Upper lobe of left lung (tissue), 6 donors: ENCODE measurements around the gene WEE1. TPM values are rescaled to one million over a fixed set of nuclear protein-coding genes. Genes with fewer than 3 reads are reported as not detected.

ENCODE experiments used
- ATAC-seq, 2 donors: fragments of 200-7000 bp; cut with Tn5 transposase; one replicate each; pipeline ENCODE4 v1.9.1; 2022; ENCODE audit warnings: mild to moderate bottlenecking in 2 of 2, moderate library complexity in 2 of 2; ENCODE audit not compliant: low FRiP score in 2 of 2
- DNase-seq, 2 donors: peaks; one replicate each; pipeline ENCODE4 v3.0.0-alpha.2; 2019 to 2020
- H3K27ac ChIP-seq, 4 donors: fragments of 200-600 bp; sonication (generic); one replicate each; pipeline ENCODE4 v1.5.1; 2016 to 2019
- H3K27me3 ChIP-seq, 4 donors: fragments of 200-600 bp; sonication (generic); one replicate each; pipeline ENCODE4 v1.5.1; 2017 to 2019
- H3K36me3 ChIP-seq, 4 donors: fragments of 200-600 bp; sonication (generic); one replicate each; pipeline ENCODE4 v1.5.1; 2016 to 2019
- H3K4me1 ChIP-seq, 4 donors: fragments of 200-600 bp; sonication (generic); one replicate each; pipeline ENCODE4 v1.5.1; 2018 to 2019
- H3K4me3 ChIP-seq, 4 donors: fragments of 200-600 bp; sonication (generic); one replicate each; pipeline ENCODE4 v1.5.1; 2017 to 2019; ENCODE audit warnings: mild to moderate bottlenecking in 2 of 4, moderate library complexity in 1 of 4
- H3K9me3 ChIP-seq, 4 donors: fragments of 200-600 bp; sonication (generic); one replicate each; pipeline ENCODE4 v1.5.1; 2018 to 2019
- CTCF ChIP-seq, 6 experiments: fragments of 450-650 bp in 4 of 6; fragments of 200-600 bp in 2 of 6; sonication (generic) in 2 of 6; IDR thresholded peaks; one replicate each; pipeline ENCODE4 v1.5.1; 2016 to 2019; ENCODE audit warnings: antibody characterized with exemption in 6 of 6
- EP300 ChIP-seq, 4 donors: sonication (generic); formaldehyde crosslinking; IDR thresholded peaks; one replicate each; pipeline ENCODE4 v1.5.1; 2017; ENCODE audit warnings: antibody characterized with exemption in 4 of 4, control low read depth in 2 of 4
- POLR2A ChIP-seq, 4 donors: fragments of 450-650 bp; IDR thresholded peaks; one replicate each; pipeline ENCODE4 v1.5.1; 2016 to 2017; ENCODE audit warnings: antibody characterized with exemption in 4 of 4, mild to moderate bottlenecking in 2 of 4
- POLR2AphosphoS5 ChIP-seq, 2 donors: sonication (generic); formaldehyde crosslinking; IDR thresholded peaks; one replicate each; pipeline ENCODE4 v1.5.1; 2017; ENCODE audit warnings: antibody characterized with exemption in 2 of 2
- WGBS, 2 donors: methylation state at CpG; one replicate each; pipeline ENCODE4 v1.1.5; 2017 to 2018; 5-methylcytosine and 5-hydroxymethylcytosine counted together
- total RNA-seq, 6 donors: library from RNA; depleted of rRNA in 4 of 6; stranded (reverse); fragments of >200 nt in 4 of 6; gene quantifications; one replicate each; pipeline versions ENCODE4 v1.1.0 to v1.2.1, GENCODE V29; 2016 to 2021
- donor health status: DM: no; HTN: no; CAD: no; lungs with moderate emphysema.
- donor health status: DM: no; HTN: yes; CAD: no; lungs with severe emphysema.

WEE1 gene
- total RNA-seq, 6 donors from 2014 or later, result 9.2 to 47.1 (median 13.4) TPM

- H3K27me3 ChIP-seq, result no peaks in the 10 kb centered on the region
- no peaks in the 10 kb centered on the region for H3K9me3 ChIP-seq
- no peak overlapping the region for H3K4me3 ChIP-seq
- H3K4me1 ChIP-seq, result peaks cover 16 to 41% (median 33%) of the 10 kb centered on the region in 4 donors
- 63 to 70% methylated on average over 8 of the region's 8 CpGs for WGBS, 2 donors
- TF ChIP-seq POLR2A (IDR thresholded peaks at IDR 0.05) (no peak), EP300 (IDR thresholded peaks at IDR 0.05) (no peak), CTCF (IDR thresholded peaks at IDR 0.05) (no peak), POLR2AphosphoS5 (IDR thresholded peaks at IDR 0.05) (no peak)
- H3K36me3 ChIP-seq, result no peaks in the 10 kb centered on the region
- ATAC-seq (no peak), DNase-seq (no peak)
- peak overlapping the region; percentile 77 to 87 (median 85) for H3K27ac ChIP-seq
These were observed 5.2 kb upstream of the WEE1 start for GRCh38 chr11:9568161-9568853.

GRCh38 chr11:9568854-9569587, 4.4 kb upstream of the WEE1 start:
- Histone ChIP-seq H3K9me3 (no peaks in the 10 kb centered on the region), H3K27ac (peak overlapping the region; percentile 77 to 87 (median 85)), H3K36me3 (no peaks in the 10 kb centered on the region), H3K4me3 (peak overlapping the region in 1 of 4 donors; percentile 15), H3K4me1 (peaks cover 16 to 41% (median 33%) of the 10 kb centered on the region in 4 donors), H3K27me3 (no peaks in the 10 kb centered on the region)
- 23 to 26% methylated on average over 7 of the region's 7 CpGs for WGBS, 2 donors
- DNase-seq (peak in 1 of 2 donors; percentile 71), ATAC-seq (peak; percentile 63 to 87)
- peak in 2 of 4 donors; percentile 18 to 23 for TF ChIP-seq POLR2A (IDR thresholded peaks at IDR 0.05)
- peak; percentile 45 to 56 for TF ChIP-seq POLR2AphosphoS5 (IDR thresholded peaks at IDR 0.05)
- TF ChIP-seq EP300 (IDR thresholded peaks at IDR 0.05), result peak in 3 of 4 donors; percentile 10 to 52 (median 19)
- no peak for TF ChIP-seq CTCF (IDR thresholded peaks at IDR 0.05)

- Histone ChIP-seq H3K27me3 (no peaks in the 10 kb centered on the region), H3K9me3 (no peaks in the 10 kb centered on the region), H3K4me1 (peaks cover 16 to 42% (median 33%) of the 10 kb centered on the region in 4 donors), H3K36me3 (no peaks in the 10 kb centered on the region), H3K4me3 (no peak overlapping the region), H3K27ac (peak overlapping the region; percentile 77 to 87 (median 85))
- no peak for ATAC-seq
- TF ChIP-seq POLR2AphosphoS5 (IDR thresholded peaks at IDR 0.05) (no peak), CTCF (IDR thresholded peaks at IDR 0.05) (no peak), EP300 (IDR thresholded peaks at IDR 0.05) (no peak), POLR2A (IDR thresholded peaks at IDR 0.05) (no peak)
- no peak for DNase-seq
- 68 to 80% methylated on average over 5 of the region's 5 CpGs for WGBS, 2 donors
These were observed 3.8 kb upstream of the WEE1 start for GRCh38 chr11:9569588-9570164.

- no peaks in the 10 kb centered on the region for H3K27me3 ChIP-seq
- H3K36me3 ChIP-seq, result no peaks in the 10 kb centered on the region
- H3K9me3 ChIP-seq, result no peaks in the 10 kb centered on the region
- 73 to 80% methylated on average over 9 of the region's 9 CpGs for WGBS, 2 donors
- ATAC-seq (no peak), DNase-seq (no peak)
- TF ChIP-seq POLR2A (IDR thresholded peaks at IDR 0.05) (no peak), EP300 (IDR thresholded peaks at IDR 0.05) (no peak), CTCF (IDR thresholded peaks at IDR 0.05) (no peak), POLR2AphosphoS5 (IDR thresholded peaks at IDR 0.05) (no peak)
- peak overlapping the region in 3 of 4 donors; percentile 77 to 87 (median 87) for H3K27ac ChIP-seq
- no peak overlapping the region for H3K4me3 ChIP-seq
- peaks cover 20 to 50% (median 36%) of the 10 kb centered on the region in 4 donors for H3K4me1 ChIP-seq
These were observed 3.0 kb upstream of the WEE1 start for GRCh38 chr11:9570313-9571025.
